GM12891 (cell line): ENCODE results near the gene PPFIBP1.

Experiments used
- PAX5 ChIP-seq: IDR thresholded peaks from 2 replicates; pipeline ENCODE4 v1.6.1; 2011; ENCODE audit warnings: low read length, moderate library complexity, mild to moderate bottlenecking; ENCODE audit not compliant: insufficient read depth, severe bottlenecking
- POLR2A ChIP-seq: IDR thresholded peaks from 2 replicates; pipeline ENCODE4 v1.6.1; 2011; ENCODE audit warnings: low read depth, low read length, control low read depth
- POLR2AphosphoS5 ChIP-seq: IDR thresholded peaks from 2 replicates; pipeline ENCODE4 v1.6.1; 2011; ENCODE audit warnings: low read depth, low read length, control low read depth
- POU2F2 ChIP-seq: IDR thresholded peaks from 2 replicates; pipeline ENCODE4 v1.6.1; 2011; ENCODE audit warnings: low read depth, mild to moderate bottlenecking, control low read depth, low read length, moderate library complexity
- SPI1 ChIP-seq: IDR thresholded peaks from 2 replicates; pipeline ENCODE4 v1.6.1; 2011; ENCODE audit warnings: low read depth, low read length, control low read depth
- TAF1 ChIP-seq: IDR thresholded peaks from 2 replicates; pipeline ENCODE4 v1.6.1; 2011; ENCODE audit warnings: low read depth, low read length, control low read depth

DNA sequence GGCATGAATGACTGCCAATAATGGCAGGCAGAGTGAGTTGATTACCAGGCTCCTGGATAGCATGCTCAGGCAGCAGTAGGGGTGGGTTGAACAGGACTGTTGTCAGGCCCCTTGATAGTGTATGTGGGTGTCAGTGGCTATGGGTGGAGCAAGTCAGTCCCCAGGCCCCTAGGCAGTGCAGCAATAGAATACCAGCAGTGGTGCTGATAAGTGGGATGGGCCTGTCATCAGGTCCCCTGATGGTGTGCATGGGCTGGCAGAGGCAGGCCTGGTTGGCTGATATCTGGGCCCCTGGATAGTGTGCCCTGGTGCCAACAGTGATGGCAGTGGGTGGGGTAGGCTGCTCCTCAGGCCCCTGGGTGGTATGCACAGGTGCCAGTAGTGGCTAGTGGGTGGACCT is 45.1 kb upstream of the PPFIBP1 start:
- TF ChIP-seq POLR2A, result no peak
- no peak for TF ChIP-seq SPI1
- no peak for TF ChIP-seq TAF1
- TF ChIP-seq POLR2AphosphoS5, result no peak
- TF ChIP-seq PAX5, result no peak
- no peak for TF ChIP-seq POU2F2
